ENCODE measurements around the gene PABPN1.

PABPN1 gene

DNA sequence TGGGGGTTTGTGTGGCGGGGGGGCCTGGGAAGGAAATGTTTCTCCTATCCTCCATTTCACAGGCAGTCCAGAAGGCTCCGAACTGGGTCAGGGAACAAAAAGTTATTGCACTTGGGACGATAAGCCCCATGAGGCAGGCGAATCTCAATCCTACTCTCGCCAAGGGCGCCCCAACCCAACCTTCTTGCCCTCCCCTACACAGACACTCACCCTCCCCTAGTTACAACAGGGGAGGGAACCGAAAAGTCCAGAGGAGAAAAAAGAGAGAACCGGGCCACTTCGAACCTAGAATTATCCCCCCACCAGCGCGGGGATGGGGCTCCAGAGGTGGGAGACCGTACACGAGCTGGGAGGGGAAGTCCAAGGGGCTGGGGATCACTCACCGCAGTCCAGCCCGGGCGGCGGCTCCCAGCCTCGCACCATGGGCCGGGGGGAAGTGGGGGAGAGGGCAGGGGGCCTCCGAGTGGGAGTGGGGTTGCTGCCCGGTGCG is 35.7 kb upstream of the PABPN1 start:
- no peak for TF ChIP-seq TCF4 (CRISPR knock-in tag; IDR thresholded peaks at IDR 0.05; ENCODE audit: borderline replicate concordance)
- no peak for TF ChIP-seq ZC3H10 (CRISPR knock-in tag; IDR thresholded peaks at IDR 0.05)
- no peak for TF ChIP-seq GLIS3 (CRISPR knock-in tag; IDR thresholded peaks at IDR 0.05)
- no peak for TF ChIP-seq ESRRG (CRISPR knock-in tag; IDR thresholded peaks at IDR 0.05)
- no peak for TF ChIP-seq BACH2 (CRISPR knock-in tag; IDR thresholded peaks at IDR 0.05; ENCODE audit: borderline replicate concordance)
- TF ChIP-seq ISL1 (CRISPR knock-in tag; IDR thresholded peaks at IDR 0.05): no peak
- TF ChIP-seq PPARA (CRISPR knock-in tag; IDR thresholded peaks at IDR 0.05; ENCODE audit: borderline replicate concordance): no peak
- TF ChIP-seq ZFP3 (CRISPR knock-in tag; IDR thresholded peaks at IDR 0.05): no peak
- TF ChIP-seq OSR1 (CRISPR knock-in tag; IDR thresholded peaks at IDR 0.05): no peak
- no peak for TF ChIP-seq CSDC2 (CRISPR knock-in tag; IDR thresholded peaks at IDR 0.05)
- TF ChIP-seq ZFP30 (CRISPR knock-in tag; IDR thresholded peaks at IDR 0.05): no peak
- TF ChIP-seq, protein P1, sequence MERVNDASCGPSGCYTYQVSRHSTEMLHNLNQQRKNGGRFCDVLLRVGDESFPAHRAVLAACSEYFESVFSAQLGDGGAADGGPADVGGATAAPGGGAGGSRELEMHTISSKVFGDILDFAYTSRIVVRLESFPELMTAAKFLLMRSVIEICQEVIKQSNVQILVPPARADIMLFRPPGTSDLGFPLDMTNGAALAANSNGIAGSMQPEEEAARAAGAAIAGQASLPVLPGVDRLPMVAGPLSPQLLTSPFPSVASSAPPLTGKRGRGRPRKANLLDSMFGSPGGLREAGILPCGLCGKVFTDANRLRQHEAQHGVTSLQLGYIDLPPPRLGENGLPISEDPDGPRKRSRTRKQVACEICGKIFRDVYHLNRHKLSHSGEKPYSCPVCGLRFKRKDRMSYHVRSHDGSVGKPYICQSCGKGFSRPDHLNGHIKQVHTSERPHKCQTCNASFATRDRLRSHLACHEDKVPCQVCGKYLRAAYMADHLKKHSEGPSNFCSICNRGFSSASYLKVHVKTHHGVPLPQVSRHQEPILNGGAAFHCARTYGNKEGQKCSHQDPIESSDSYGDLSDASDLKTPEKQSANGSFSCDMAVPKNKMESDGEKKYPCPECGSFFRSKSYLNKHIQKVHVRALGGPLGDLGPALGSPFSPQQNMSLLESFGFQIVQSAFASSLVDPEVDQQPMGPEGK (CRISPR knock-in tag; IDR thresholded peaks at IDR 0.05; ENCODE audit: borderline replicate concordance): no peak
- no peak for TF ChIP-seq TOX (CRISPR knock-in tag; IDR thresholded peaks at IDR 0.05; ENCODE audit: borderline replicate concordance)
- no peak for TF ChIP-seq ZNF565 (CRISPR knock-in tag; conservative IDR thresholded peaks at IDR 0.05; ENCODE audit: low read depth)
- ATAC-seq: peak; percentile 54

DNA sequence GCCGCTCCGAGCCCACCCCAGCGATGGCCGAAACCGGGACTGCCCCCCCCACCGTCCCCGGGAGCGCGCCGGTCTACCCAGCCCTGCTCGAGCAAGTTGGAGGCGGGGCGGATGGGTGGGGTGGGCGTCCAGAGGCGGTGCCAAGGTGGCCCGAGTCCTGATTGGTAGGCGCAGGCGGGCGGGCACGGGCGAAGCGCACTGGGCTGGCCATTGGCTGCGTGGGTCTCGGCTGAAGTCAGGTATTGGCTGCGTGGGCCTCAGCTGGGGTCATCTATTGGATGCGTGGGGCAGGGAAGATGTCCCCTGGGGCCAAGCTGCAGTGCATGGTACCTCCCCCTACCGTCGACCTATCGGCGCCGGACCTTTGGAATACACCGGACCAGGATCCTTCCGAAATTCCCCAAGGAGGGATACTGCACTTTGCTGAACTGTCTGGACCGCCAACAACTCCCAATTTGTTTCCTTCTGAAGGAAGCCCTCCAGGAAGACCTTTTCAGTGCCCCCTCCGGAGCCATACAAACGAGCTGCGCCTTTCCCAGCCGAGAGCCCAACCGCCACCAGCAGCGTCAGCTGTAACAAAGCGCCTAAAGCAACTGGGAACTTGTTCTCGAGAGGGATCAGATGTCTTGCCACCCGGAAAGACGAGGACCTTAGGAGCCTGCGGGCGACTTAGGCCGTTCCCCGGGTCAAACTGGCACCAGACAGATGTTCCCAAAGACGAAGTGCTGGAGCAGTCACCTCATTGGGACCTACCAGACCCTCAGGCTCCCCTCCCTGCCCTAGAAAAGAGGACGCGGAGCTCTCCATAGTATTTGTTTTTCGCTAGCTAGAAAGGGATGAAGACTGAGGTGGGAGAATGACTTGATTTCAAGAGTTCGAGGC is 35.0 kb upstream of the PABPN1 start, which contains the start of gene HOMEZ:
TSS of gene HOMEZ (minus strand) at position 113 of the 882 bp plus-strand sequence. CDS start 180 bp downstream, outside the sequence.
- no peak for TF ChIP-seq ARNTL (CRISPR knock-in tag; IDR thresholded peaks at IDR 0.05; ENCODE audit: borderline replicate concordance, low read depth)
- TF ChIP-seq ZNF565 (CRISPR knock-in tag; conservative IDR thresholded peaks at IDR 0.05; ENCODE audit: low read depth): no peak
- TF ChIP-seq TOX (CRISPR knock-in tag; IDR thresholded peaks at IDR 0.05; ENCODE audit: borderline replicate concordance): no peak
- TF ChIP-seq ZC3H10 (CRISPR knock-in tag; IDR thresholded peaks at IDR 0.05): no peak
- TF ChIP-seq ZNF70 (CRISPR knock-in tag; IDR thresholded peaks at IDR 0.05): no peak
- ATAC-seq: peak; percentile 99

DNA sequence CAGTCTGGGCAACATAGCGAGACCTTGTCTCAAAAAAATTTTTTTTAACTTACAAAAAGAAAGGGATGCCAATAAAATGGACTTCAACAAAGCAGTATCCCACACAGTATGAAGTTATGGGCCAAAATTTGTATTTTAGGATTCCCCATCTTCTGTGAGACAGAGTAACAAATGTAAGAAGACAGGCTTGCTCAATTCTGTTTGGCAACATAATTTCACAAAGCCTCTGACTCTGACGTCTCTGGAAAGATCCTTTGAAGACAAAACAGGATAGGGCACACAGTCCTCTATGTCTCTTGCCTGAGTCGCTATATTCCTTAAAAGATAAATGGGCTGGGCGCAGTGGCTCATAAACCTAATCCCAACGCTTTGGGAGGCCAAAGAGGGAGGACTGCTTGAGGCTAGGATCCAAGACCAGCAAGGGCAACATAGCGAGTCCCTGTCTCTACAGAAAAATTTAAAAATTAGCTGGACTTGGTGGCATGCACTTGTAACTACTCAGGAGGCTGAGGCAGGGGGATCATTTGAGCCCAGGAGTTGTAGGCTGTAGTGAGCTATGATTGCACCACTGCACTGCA is 34.3 kb upstream of the PABPN1 start:
- TF ChIP-seq ZNF8 (CRISPR knock-in tag; IDR thresholded peaks at IDR 0.05) (no peak), OSR1 (CRISPR knock-in tag; IDR thresholded peaks at IDR 0.05) (no peak), ARNTL (CRISPR knock-in tag; IDR thresholded peaks at IDR 0.05; ENCODE audit: borderline replicate concordance, low read depth) (no peak), TOX (CRISPR knock-in tag; IDR thresholded peaks at IDR 0.05; ENCODE audit: borderline replicate concordance) (no peak)
- no peak for ATAC-seq

DNA sequence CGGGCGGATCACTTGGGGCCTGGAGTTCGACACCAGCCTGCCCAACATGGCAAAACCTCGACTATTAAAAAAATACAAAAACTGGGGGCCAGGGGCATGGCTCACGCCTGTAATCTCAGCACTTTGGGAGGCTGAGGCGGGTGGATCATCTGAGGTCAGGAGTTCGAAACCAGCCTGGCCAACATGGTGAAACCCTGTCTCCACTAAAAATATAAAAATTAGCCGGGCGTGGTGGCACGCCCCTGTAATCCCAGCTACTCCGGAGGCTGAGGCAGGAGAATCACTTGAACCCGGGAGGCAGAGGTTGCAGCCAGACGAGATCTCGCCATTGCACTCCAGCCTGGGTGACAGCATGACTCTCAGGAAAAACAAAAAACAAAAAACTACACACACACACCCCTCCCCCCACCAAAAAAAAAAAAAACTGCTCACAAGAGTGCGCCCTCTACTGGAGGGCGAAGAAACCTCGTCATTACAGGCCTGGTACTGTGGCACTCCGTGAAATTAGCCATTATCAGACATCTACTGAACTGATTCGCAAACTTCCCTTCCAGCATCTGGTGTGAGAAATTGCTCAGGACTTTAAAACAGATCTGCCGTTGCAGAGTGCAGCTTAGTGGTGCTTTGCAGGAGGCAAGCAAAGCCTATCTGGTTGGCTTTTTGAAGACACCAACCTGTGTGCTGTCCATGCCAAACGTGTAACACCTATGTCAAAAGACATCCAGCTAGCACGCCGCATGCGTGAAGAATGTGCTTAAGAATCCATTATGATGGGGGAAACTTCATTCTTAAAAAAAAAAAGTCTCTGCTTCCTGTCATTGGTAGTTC is 26.3 kb upstream of the PABPN1 start:
- TF ChIP-seq ZNF8 (CRISPR knock-in tag; IDR thresholded peaks at IDR 0.05): no peak
- TF ChIP-seq, protein P2, sequence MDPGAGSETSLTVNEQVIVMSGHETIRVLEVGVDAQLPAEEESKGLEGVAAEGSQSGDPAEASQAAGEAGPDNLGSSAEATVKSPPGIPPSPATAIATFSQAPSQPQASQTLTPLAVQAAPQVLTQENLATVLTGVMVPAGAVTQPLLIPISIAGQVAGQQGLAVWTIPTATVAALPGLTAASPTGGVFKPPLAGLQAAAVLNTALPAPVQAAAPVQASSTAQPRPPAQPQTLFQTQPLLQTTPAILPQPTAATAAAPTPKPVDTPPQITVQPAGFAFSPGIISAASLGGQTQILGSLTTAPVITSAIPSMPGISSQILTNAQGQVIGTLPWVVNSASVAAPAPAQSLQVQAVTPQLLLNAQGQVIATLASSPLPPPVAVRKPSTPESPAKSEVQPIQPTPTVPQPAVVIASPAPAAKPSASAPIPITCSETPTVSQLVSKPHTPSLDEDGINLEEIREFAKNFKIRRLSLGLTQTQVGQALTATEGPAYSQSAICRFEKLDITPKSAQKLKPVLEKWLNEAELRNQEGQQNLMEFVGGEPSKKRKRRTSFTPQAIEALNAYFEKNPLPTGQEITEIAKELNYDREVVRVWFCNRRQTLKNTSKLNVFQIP (CRISPR knock-in tag; IDR thresholded peaks at IDR 0.05; ENCODE audit: borderline replicate concordance, low read depth): no peak
- TF ChIP-seq PPARA (CRISPR knock-in tag; IDR thresholded peaks at IDR 0.05; ENCODE audit: borderline replicate concordance): no peak
- no peak for TF ChIP-seq RARB (CRISPR knock-in tag; IDR thresholded peaks at IDR 0.05)
- no peak for TF ChIP-seq OSR1 (CRISPR knock-in tag; IDR thresholded peaks at IDR 0.05)
- TF ChIP-seq, protein P1 (CRISPR knock-in tag; IDR thresholded peaks at IDR 0.05; ENCODE audit: borderline replicate concordance): no peak
- TF ChIP-seq, protein P3, sequence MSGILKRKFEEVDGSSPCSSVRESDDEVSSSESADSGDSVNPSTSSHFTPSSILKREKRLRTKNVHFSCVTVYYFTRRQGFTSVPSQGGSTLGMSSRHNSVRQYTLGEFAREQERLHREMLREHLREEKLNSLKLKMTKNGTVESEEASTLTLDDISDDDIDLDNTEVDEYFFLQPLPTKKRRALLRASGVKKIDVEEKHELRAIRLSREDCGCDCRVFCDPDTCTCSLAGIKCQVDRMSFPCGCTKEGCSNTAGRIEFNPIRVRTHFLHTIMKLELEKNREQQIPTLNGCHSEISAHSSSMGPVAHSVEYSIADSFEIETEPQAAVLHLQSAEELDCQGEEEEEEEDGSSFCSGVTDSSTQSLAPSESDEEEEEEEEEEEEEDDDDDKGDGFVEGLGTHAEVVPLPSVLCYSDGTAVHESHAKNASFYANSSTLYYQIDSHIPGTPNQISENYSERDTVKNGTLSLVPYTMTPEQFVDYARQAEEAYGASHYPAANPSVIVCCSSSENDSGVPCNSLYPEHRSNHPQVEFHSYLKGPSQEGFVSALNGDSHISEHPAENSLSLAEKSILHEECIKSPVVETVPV (CRISPR knock-in tag; IDR thresholded peaks at IDR 0.05): no peak
- ATAC-seq: peak; percentile 86
